BLaER1 (cell line): ENCODE data around the gene MMAB.

Experiments used
- H3K27ac ChIP-seq: shearing (Covaris generic); formaldehyde crosslinking; 2 replicates; pipeline ENCODE4 v1.8.1; 2022
- H3K27me3 ChIP-seq: shearing (Covaris generic); formaldehyde crosslinking; 2 replicates; pipeline ENCODE4 v1.8.1; 2022
- H3K36me3 ChIP-seq: shearing (Covaris generic); formaldehyde crosslinking; 2 replicates; pipeline ENCODE4 v1.8.1; 2022
- H3K4me1 ChIP-seq: shearing (Covaris generic); formaldehyde crosslinking; 2 replicates; pipeline ENCODE4 v1.8.1; 2022
- H3K4me2 ChIP-seq: shearing (Covaris generic); formaldehyde crosslinking; 2 replicates; pipeline ENCODE4 v1.8.1; 2022
- H3K4me3 ChIP-seq: shearing (Covaris generic); formaldehyde crosslinking; 2 replicates; pipeline ENCODE4 v1.8.1; 2022
- H3K9ac ChIP-seq: shearing (Covaris generic); formaldehyde crosslinking; 2 replicates; pipeline ENCODE4 v1.8.1; 2022
- H3K9me3 ChIP-seq: shearing (Covaris generic); formaldehyde crosslinking; 2 replicates; pipeline ENCODE4 v1.8.1; 2022
- H4K20me1 ChIP-seq: shearing (Covaris generic); formaldehyde crosslinking; 2 replicates; pipeline ENCODE4 v1.8.1; 2022
- Cebpa-rat ChIP-seq: shearing (Covaris generic); IDR thresholded peaks from 2 replicates; pipeline ENCODE4 v1.8.1; 2022

MMAB gene

DNA sequence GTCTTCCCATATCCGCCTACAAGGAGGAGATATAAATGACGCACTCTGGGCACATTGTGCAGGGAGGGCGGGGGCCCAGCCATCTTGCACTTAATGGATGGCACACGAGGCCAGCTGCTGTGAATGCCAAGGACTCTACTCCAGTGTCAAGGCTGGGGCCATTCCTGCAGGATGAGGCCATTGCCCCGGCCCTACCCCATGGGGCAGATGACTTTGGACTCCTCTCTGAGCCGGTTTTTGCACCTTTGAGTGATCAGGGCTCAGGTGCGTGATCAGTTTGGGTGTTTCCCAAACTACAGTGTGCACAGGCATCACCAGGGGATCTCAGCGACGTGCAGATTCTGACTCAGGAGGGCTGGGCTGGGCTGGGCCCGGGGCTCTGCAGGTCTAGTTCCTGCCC, 16.1 kb downstream of the MMAB start:
- peaks cover 47% of the 10 kb centered on the region for H3K36me3 ChIP-seq
- H3K27ac ChIP-seq, result no peak overlapping the region
- peaks cover 15% of the 10 kb centered on the region for H3K4me1 ChIP-seq
- peaks cover 8% of the 10 kb centered on the region; the same call in 1 of the 2 replicates for H3K9me3 ChIP-seq
- no peaks in the 10 kb centered on the region for H3K27me3 ChIP-seq
- H3K4me2 ChIP-seq, result no peak overlapping the region
- H3K9ac ChIP-seq, result no peak overlapping the region
- no peak for TF ChIP-seq Cebpa-rat
- H3K4me3 ChIP-seq, result no peak overlapping the region
- H4K20me1 ChIP-seq, result no peaks in the 10 kb centered on the region

DNA sequence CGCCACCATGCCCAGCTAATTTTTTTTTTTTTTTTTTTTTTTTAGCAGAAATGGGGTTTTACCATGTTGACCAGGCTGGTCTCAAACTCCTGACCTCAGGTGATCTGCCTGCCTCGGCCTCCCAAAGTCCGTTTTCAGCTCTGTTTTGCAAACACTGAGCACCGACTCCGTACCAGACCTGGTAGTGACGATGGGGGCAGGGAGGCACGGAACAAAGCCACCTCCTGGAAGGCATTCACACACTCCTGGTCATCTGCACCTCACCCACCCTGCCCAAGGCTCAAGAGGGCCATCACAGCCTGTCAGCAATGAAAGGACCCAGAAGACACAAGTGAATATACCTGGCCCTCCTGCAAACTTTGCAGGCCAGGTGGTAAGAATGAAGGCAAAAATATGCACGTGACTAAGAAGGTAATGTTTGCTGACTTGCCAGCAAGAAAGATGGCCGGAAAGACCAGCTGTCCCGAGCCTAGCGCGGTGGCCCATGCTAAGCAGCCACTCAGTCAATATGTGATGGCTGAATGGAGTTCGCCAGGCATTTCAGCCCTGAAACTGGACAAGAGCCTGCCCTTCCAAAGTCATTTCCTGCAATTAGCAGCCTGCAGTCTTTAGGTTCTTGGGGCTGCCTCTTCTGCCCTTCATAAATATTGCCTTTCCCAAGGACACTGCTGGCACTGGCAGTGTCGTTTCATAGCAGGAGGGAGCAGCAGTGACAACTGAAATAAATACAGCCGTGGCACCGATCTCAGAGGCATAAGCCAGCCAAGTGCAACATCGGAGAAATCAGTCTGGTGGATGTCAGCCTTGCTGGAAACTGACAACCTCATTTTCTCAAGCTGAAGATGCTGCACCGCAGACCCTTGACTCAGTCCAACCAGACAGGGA, 17.6 kb downstream of the MMAB start:
- no peak overlapping the region for H3K9ac ChIP-seq
- TF ChIP-seq Cebpa-rat, result no peak
- H3K4me3 ChIP-seq, result no peak overlapping the region
- H3K27ac ChIP-seq, result no peak overlapping the region
- no peaks in the 10 kb centered on the region for H4K20me1 ChIP-seq
- H3K27me3 ChIP-seq, result no peaks in the 10 kb centered on the region
- no peak overlapping the region for H3K4me2 ChIP-seq
- peaks cover 32% of the 10 kb centered on the region; the same call in 1 of the 2 replicates for H3K36me3 ChIP-seq
- peaks cover 12% of the 10 kb centered on the region for H3K4me1 ChIP-seq
- H3K9me3 ChIP-seq, result no peaks in the 10 kb centered on the region

DNA sequence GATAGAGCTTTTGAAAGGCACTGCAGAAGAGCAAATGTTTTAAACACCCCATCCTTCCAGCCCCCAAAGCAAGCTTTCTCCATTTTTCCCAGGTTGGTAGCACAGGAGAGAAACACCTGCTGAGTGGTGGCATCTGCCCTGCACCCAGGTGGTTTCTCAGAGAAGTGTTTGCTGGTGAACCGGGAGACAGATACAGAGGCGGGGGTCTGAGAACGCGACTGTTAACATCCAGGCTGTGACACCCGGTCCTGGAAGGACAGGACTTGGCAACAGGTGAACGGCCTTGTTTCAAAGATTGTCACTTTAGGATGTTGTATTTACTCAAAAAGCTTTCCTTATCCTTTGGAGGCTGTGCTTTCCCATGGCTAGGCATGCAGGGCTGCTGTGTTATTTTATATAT, 18.5 kb downstream of the MMAB start:
- Histone ChIP-seq H3K27ac (no peak overlapping the region), H3K36me3 (peaks cover 23% of the 10 kb centered on the region; the same call in 1 of the 2 replicates), H4K20me1 (no peaks in the 10 kb centered on the region), H3K9me3 (no peaks in the 10 kb centered on the region), H3K4me1 (peaks cover 12% of the 10 kb centered on the region), H3K27me3 (no peaks in the 10 kb centered on the region), H3K4me3 (no peak overlapping the region), H3K9ac (no peak overlapping the region), H3K4me2 (no peak overlapping the region)
- TF ChIP-seq Cebpa-rat, result no peak

DNA sequence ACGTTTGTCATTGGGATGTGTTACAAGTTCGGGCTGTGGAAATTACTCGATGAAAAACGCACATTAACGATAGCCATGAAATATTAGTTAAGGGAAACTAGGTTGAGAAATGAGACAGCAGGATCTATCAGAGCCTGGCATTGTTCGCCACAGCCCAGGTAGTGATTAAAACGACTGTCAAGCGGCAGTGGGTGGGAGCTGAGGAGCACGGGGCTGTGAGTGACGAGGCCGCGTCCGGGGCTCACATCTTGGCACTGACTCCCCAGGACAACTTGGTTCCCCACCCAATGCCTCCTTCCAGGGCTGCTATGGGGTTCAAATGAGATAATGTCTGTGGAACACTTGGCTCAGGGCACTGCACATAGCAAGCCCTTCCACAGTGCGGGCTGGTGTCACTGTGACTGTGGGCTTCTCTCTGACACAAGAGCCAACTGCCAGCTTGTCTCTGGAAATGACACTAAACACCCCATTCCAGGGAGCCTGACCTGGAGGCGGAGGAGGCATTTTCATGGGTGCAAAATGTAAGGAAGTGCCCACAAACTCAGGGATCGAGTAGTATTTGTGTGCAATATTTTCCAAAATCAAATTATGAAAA, 19.3 kb downstream of the MMAB start:
- no peaks in the 10 kb centered on the region for H4K20me1 ChIP-seq
- H3K4me2 ChIP-seq, result no peak overlapping the region
- H3K4me1 ChIP-seq, result peaks cover 12% of the 10 kb centered on the region
- peaks cover 19% of the 10 kb centered on the region; the same call in 1 of the 2 replicates for H3K36me3 ChIP-seq
- no peaks in the 10 kb centered on the region for H3K27me3 ChIP-seq
- no peak overlapping the region for H3K27ac ChIP-seq
- H3K4me3 ChIP-seq, result no peak overlapping the region
- no peak overlapping the region for H3K9ac ChIP-seq
- no peak for TF ChIP-seq Cebpa-rat
- H3K9me3 ChIP-seq, result no peaks in the 10 kb centered on the region

DNA sequence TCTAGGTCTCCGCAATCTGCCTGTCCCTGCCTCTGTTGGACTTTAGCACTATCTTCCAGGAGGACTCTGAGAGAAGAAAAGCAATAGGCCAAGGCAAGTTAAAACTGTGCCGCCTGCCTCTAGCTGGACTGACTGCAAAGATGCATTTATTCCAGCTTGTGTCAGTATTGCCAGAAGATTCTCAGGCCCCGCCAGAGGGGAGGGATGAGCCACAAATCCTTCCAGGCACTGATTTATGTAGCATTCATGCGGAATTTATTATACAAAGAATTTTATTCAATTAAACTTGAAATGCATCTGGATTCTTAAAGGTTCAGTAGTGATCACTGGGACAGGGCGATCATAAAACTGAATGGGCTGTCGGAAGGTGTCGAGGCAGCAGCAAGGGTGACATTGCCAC, 19.8 kb downstream of the MMAB start:
- no peak for TF ChIP-seq Cebpa-rat

DNA sequence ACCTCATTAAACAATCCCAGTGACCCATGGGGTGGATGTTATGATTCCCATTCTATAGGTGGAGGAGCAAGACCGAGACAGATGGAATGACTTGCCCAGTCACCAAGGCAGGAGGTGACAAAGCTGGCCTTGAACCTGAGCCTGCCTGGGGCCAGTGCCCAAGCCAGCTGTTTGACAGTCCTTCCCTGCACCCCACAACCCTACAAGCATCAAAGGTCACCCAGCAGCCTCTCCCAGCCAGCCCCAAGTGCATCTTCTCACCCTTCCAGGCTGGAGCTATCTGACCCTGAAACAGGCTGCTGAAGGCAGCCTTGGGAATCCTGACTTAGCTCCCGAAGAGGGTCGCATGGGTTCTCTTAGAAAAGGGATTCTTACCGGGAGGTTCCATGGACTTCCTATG, 20.3 kb downstream of the MMAB start:
- Histone ChIP-seq H3K4me1 (peaks cover 6% of the 10 kb centered on the region), H3K9ac (no peak overlapping the region), H3K4me2 (no peak overlapping the region), H3K4me3 (no peak overlapping the region), H3K36me3 (peaks cover 8% of the 10 kb centered on the region; the same call in 1 of the 2 replicates), H3K27ac (no peak overlapping the region), H3K9me3 (no peaks in the 10 kb centered on the region), H4K20me1 (no peaks in the 10 kb centered on the region), H3K27me3 (no peaks in the 10 kb centered on the region)
- TF ChIP-seq Cebpa-rat, result no peak

More for the DNA sequence above, 19.8 kb downstream of the MMAB start:
- Histone ChIP-seq H3K27me3 (no peaks in the 10 kb centered on the region), H4K20me1 (no peaks in the 10 kb centered on the region), H3K36me3 (peaks cover 14% of the 10 kb centered on the region; the same call in 1 of the 2 replicates), H3K4me3 (no peak overlapping the region), H3K4me1 (peaks cover 8% of the 10 kb centered on the region), H3K4me2 (no peak overlapping the region), H3K9me3 (no peaks in the 10 kb centered on the region), H3K27ac (no peak overlapping the region), H3K9ac (no peak overlapping the region)

DNA sequence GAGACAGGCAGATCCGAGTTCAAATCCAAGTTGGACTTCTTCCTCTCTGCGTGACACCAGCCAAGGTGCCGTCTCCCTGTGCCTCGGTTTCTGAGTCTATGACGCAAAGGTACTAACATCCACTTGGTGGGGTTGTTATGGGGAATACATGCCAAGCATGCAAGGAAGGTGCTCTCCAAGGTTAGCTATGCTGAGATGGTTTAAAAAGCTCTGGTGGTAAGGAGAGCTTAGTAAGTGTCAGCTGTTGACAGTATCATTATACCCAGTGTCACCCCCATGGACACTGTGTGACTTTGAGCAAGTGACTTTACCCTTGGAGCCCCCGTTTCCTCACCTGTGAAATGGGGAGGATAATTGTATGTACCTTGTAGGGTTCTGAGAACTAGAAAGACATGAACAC, 22.2 kb downstream of the MMAB start:
- Histone ChIP-seq H4K20me1 (no peaks in the 10 kb centered on the region), H3K36me3 (no peaks in the 10 kb centered on the region), H3K4me2 (no peak overlapping the region), H3K27ac (no peak overlapping the region), H3K4me3 (no peak overlapping the region), H3K9me3 (no peaks in the 10 kb centered on the region), H3K4me1 (peaks cover 14% of the 10 kb centered on the region), H3K27me3 (no peaks in the 10 kb centered on the region), H3K9ac (no peak overlapping the region)
- no peak for TF ChIP-seq Cebpa-rat

DNA sequence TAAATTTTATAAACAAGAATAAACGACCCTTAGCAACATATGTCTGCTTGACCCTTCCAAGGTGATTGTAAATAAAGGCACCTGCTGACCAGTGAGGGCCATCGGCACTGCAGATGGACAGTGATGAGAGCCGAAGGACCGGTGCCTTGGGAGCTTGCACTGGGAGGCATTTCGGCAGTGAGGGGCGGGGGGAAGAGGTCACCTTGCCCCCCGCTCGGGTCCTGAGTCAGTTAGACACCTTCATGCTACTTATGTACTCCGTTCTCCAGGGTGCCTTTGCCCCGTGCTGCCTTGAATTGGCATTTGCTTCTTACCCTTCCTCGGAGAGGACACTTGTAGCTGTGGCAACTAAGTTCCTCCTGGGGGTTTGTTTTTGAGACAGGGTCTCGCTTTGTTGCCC, 23.0 kb downstream of the MMAB start:
- no peak overlapping the region for H3K4me3 ChIP-seq
- H3K36me3 ChIP-seq, result no peaks in the 10 kb centered on the region
- H4K20me1 ChIP-seq, result no peaks in the 10 kb centered on the region
- no peak overlapping the region for H3K4me2 ChIP-seq
- no peak for TF ChIP-seq Cebpa-rat
- H3K4me1 ChIP-seq, result peaks cover 18% of the 10 kb centered on the region
- no peaks in the 10 kb centered on the region for H3K27me3 ChIP-seq
- H3K9me3 ChIP-seq, result no peaks in the 10 kb centered on the region
- H3K9ac ChIP-seq, result no peak overlapping the region
- H3K27ac ChIP-seq, result no peak overlapping the region

DNA sequence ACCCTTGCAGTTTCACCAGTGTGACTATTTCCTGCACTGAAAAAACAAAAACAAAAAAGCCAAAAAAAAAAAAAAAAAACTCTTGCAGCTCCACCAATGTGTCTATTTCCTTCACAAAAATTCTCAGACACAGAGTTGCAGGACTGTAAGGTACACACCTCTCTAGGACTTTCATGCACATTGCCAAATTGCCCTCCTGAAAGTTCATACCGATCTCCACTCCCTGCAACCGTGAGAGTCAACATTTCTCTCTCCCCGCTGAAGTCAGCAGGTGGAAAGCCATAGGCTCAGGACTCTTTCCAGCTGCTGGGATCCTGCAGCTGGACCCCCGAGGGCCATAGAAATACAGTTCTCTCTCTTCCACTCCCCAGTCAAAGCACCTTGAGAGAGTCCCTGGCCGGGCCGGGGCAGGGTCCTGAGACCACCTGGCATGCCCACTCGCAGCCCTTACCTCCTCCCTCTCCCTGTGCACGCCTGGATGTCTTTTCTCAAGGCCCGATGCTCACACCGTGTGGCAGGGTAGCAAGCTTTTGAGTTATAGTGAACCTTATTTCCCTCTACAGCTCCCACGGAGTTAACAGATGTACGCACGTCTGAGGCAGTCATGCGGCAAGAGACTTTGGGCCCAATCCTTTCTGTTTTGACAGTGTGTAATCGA, 23.6 kb downstream of the MMAB start:
- no peak for TF ChIP-seq Cebpa-rat
- Histone ChIP-seq H3K27me3 (no peaks in the 10 kb centered on the region), H3K4me3 (no peak overlapping the region), H3K9me3 (no peaks in the 10 kb centered on the region), H3K4me1 (peaks cover 23% of the 10 kb centered on the region), H3K4me2 (no peak overlapping the region), H3K27ac (no peak overlapping the region), H4K20me1 (no peaks in the 10 kb centered on the region), H3K9ac (no peak overlapping the region), H3K36me3 (no peaks in the 10 kb centered on the region)

DNA sequence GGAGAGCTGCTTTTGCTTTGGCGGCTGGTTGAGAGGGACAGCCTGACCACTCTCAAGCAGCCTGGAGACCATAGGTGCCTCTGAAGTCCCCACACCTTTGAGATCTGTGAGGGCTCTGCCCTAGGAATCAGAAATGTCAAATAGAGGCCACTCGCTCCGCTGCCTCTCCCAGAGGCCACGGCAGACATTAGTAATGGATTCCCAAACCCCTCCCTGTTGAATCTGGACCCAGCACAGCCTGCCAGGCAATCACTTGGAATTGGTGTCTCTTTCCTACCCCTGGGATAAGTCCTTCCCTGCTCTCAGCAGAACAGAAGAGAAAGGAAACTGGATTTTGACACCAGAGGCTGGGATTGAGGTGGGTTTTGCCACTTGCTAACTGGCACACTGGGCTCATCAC, 25.0 kb downstream of the MMAB start:
- no peaks in the 10 kb centered on the region for H3K27me3 ChIP-seq
- TF ChIP-seq Cebpa-rat, result no peak
- peaks cover 24% of the 10 kb centered on the region for H3K4me1 ChIP-seq

More for the DNA sequence above, 25.0 kb downstream of the MMAB start:
- Histone ChIP-seq H3K27ac (no peak overlapping the region), H3K4me3 (no peak overlapping the region), H3K9ac (no peak overlapping the region), H4K20me1 (no peaks in the 10 kb centered on the region), H3K9me3 (no peaks in the 10 kb centered on the region), H3K36me3 (no peaks in the 10 kb centered on the region), H3K4me2 (peak overlapping the region; percentile 64; the same call in 1 of the 2 replicates)
